Neuronal stem cell (in vitro differentiated cells): ENCODE measurements around the gene RPL39L.

Experiments used
- DNase-seq: peaks from one replicate; pipeline ENCODE4 v3.0.0-alpha.2; 2013; ENCODE audit warnings: low spot score
- H2AFZ ChIP-seq: one replicate; pipeline ENCODE4 v1.6.1; 2013; ENCODE audit warnings: mild to moderate bottlenecking, low read length, inconsistent platforms
- H2AK5ac ChIP-seq: 2 replicates; pipeline ENCODE4 v1.6.1; 2013; ENCODE audit warnings: low read depth, mild to moderate bottlenecking, inconsistent platforms, low read length, moderate library complexity, mixed read lengths
- H2BK120ac ChIP-seq: 2 replicates; pipeline ENCODE4 v1.6.1; 2013; ENCODE audit warnings: low read depth, mild to moderate bottlenecking, inconsistent platforms, low read length, moderate library complexity, mixed read lengths
- H2BK12ac ChIP-seq: one replicate; pipeline ENCODE4 v1.6.1; 2013; ENCODE audit warnings: low read length, inconsistent platforms
- H2BK15ac ChIP-seq: 2 replicates; pipeline ENCODE4 v1.6.1; 2013; ENCODE audit warnings: mild to moderate bottlenecking, low read length, inconsistent platforms, mixed read lengths
- H2BK5ac ChIP-seq: one replicate; pipeline ENCODE4 v1.6.1; 2013; ENCODE audit warnings: inconsistent platforms, mild to moderate bottlenecking, low read length, moderate library complexity
- H3K14ac ChIP-seq: one replicate; pipeline ENCODE4 v1.6.1; 2013; ENCODE audit warnings: low read length, inconsistent platforms
- H3K18ac ChIP-seq: 2 replicates; pipeline ENCODE4 v1.6.1; 2013; ENCODE audit warnings: low read length, inconsistent platforms
- H3K23ac ChIP-seq: 2 replicates; pipeline ENCODE4 v1.6.1; 2013; ENCODE audit warnings: low read depth, mild to moderate bottlenecking, mixed read lengths, low read length, inconsistent platforms; ENCODE audit not compliant: poor library complexity
- H3K27ac ChIP-seq: replicated peaks from 3 replicates; pipeline ENCODE4 v1.5.1; 2013; ENCODE audit warnings: low read length, inconsistent platforms
- H3K27me3 ChIP-seq, 3 experiments: 2 replicates each; pipeline ENCODE4 v1.6.1; 2013; ENCODE audit warnings: low read length in 3 of 3, mild to moderate bottlenecking in 2 of 3, inconsistent platforms in 1 of 3, low read depth in 1 of 3, mixed read lengths in 1 of 3, moderate library complexity in 1 of 3; ENCODE audit not compliant: control insufficient read depth in 3 of 3, insufficient read depth in 3 of 3
- H3K36me3 ChIP-seq, 2 donors: replicated peaks in 1 of 2; 2 replicates each; pipeline ENCODE4 v1.6.1; 2013; ENCODE audit warnings: low read length in 2 of 2; ENCODE audit not compliant: control insufficient read depth in 2 of 2, insufficient read depth in 2 of 2
- H3K4ac ChIP-seq: 2 replicates; pipeline ENCODE4 v1.6.1; 2013; ENCODE audit warnings: inconsistent platforms, mild to moderate bottlenecking, low read length, moderate library complexity
- H3K4me1 ChIP-seq, 2 donors: 1 replicate in 1 of 2; 2 replicates in 1 of 2; pipeline ENCODE4 v1.6.1; 2013; ENCODE audit warnings: low read length in 2 of 2, low read depth in 1 of 2; ENCODE audit not compliant: control insufficient read depth in 2 of 2, insufficient read depth in 1 of 2
- H3K4me2 ChIP-seq: one replicate; pipeline ENCODE4 v1.6.1; 2013; ENCODE audit warnings: mild to moderate bottlenecking, low read length, inconsistent platforms; ENCODE audit not compliant: insufficient read depth, poor library complexity, severe bottlenecking
- H3K4me3 ChIP-seq, 2 donors: 2 replicates each; pipeline ENCODE4 v1.5.1; 2013; ENCODE audit warnings: low read length in 2 of 2, mild to moderate bottlenecking in 2 of 2, inconsistent platforms in 1 of 2, moderate library complexity in 1 of 2
- H3K79me1 ChIP-seq: one replicate; pipeline ENCODE4 v1.6.1; 2013; ENCODE audit warnings: low read depth, mild to moderate bottlenecking, inconsistent platforms, low read length, moderate library complexity
- H3K9ac ChIP-seq: one replicate; pipeline ENCODE4 v1.6.1; 2013; ENCODE audit warnings: mild to moderate bottlenecking, low read depth, low read length, inconsistent platforms; ENCODE audit not compliant: poor library complexity
- H3K9me3 ChIP-seq, 2 donors: replicated peaks in 1 of 2; 2 replicates each; pipeline versions ENCODE3 to v1.6.1; 2013; ENCODE audit warnings: low read length in 2 of 2, mild to moderate bottlenecking in 2 of 2, inconsistent platforms in 1 of 2, low read depth in 1 of 2, mixed read lengths in 1 of 2, moderate library complexity in 1 of 2; ENCODE audit not compliant: control insufficient read depth in 2 of 2, insufficient read depth in 1 of 2
- H4K8ac ChIP-seq: one replicate; pipeline ENCODE4 v1.6.1; 2013; ENCODE audit warnings: low read depth, mild to moderate bottlenecking, inconsistent platforms, low read length, moderate library complexity
- H4K91ac ChIP-seq: one replicate; pipeline ENCODE4 v1.6.1; 2013; ENCODE audit warnings: low read length, low read depth, mild to moderate bottlenecking, inconsistent platforms; ENCODE audit not compliant: poor library complexity
- WGBS, 2 donors: extraction: QIAGEN DNeasy Blood & Tissue Kit; methylation state at CpG; one replicate each; pipeline ENCODE4 v1.1.7; 2013; ENCODE audit warnings: missing lambda C conversion rate in 2 of 2, mixed read lengths in 1 of 2; ENCODE audit not compliant: insufficient read length in 2 of 2, insufficient replicate concordance in 1 of 2; ENCODE audit errors: extremely low coverage in 2 of 2; 5-methylcytosine and 5-hydroxymethylcytosine counted together

RPL39L gene

GRCh38 chr3:187150599-187150998 is 11.3 kb upstream of the RPL39L start:
- no peaks in the 10 kb centered on the region for H3K4me1 ChIP-seq
- no CpG with 5 or more reads among the region's 2 CpGs for WGBS, 2 donors
- no peaks in the 10 kb centered on the region for H3K79me1 ChIP-seq
- no peak overlapping the region for H3K4me2 ChIP-seq
- no peak overlapping the region for H4K8ac ChIP-seq
- no peak overlapping the region for H3K27ac ChIP-seq
- H3K9me3 ChIP-seq = peaks cover 0 to 2% of the 10 kb centered on the region in 2 donors
- no peak overlapping the region for H2BK15ac ChIP-seq
- H2BK12ac ChIP-seq = no peak overlapping the region
- no peak overlapping the region for H3K4ac ChIP-seq
- no peak overlapping the region for H2AK5ac ChIP-seq
- no peak overlapping the region for H2BK120ac ChIP-seq
- no peak overlapping the region for H4K91ac ChIP-seq
- H3K18ac ChIP-seq = no peak overlapping the region
- H3K4me3 ChIP-seq = no peak overlapping the region
- no peaks in the 10 kb centered on the region for H3K36me3 ChIP-seq
- no peak overlapping the region for H3K23ac ChIP-seq
- H3K14ac ChIP-seq = no peak overlapping the region
- no peak overlapping the region for H3K9ac ChIP-seq
- no peak overlapping the region for H2BK5ac ChIP-seq
- DNase-seq = no peak
- peak overlapping the region; percentile 70 for H2AFZ ChIP-seq
- no peaks in the 10 kb centered on the region for H3K27me3 ChIP-seq

GRCh38 chr3:187150186-187150585 is 10.9 kb upstream of the RPL39L start:
- H3K27ac ChIP-seq = no peak overlapping the region
- DNase-seq = no peak
- H3K4me1 ChIP-seq = no peaks in the 10 kb centered on the region
- H2BK15ac ChIP-seq = no peak overlapping the region
- no peaks in the 10 kb centered on the region for H3K27me3 ChIP-seq
- H3K9me3 ChIP-seq = peaks cover 0 to 2% of the 10 kb centered on the region in 2 donors
- H3K4ac ChIP-seq = no peak overlapping the region
- no peaks in the 10 kb centered on the region for H3K36me3 ChIP-seq
- H2BK120ac ChIP-seq = no peak overlapping the region
- H2BK12ac ChIP-seq = no peak overlapping the region
- H2AK5ac ChIP-seq = no peak overlapping the region
- peak overlapping the region; percentile 70 for H2AFZ ChIP-seq
- H3K23ac ChIP-seq = no peak overlapping the region
- H3K4me3 ChIP-seq = no peak overlapping the region
- H3K18ac ChIP-seq = no peak overlapping the region
- H4K8ac ChIP-seq = no peak overlapping the region
- no peak overlapping the region for H3K4me2 ChIP-seq
- no peak overlapping the region for H4K91ac ChIP-seq
- no CpG with 5 or more reads among the region's 7 CpGs for WGBS, 2 donors
- H3K9ac ChIP-seq = no peak overlapping the region
- H3K14ac ChIP-seq = no peak overlapping the region
- no peak overlapping the region for H2BK5ac ChIP-seq
- H3K79me1 ChIP-seq = no peaks in the 10 kb centered on the region

DNA sequence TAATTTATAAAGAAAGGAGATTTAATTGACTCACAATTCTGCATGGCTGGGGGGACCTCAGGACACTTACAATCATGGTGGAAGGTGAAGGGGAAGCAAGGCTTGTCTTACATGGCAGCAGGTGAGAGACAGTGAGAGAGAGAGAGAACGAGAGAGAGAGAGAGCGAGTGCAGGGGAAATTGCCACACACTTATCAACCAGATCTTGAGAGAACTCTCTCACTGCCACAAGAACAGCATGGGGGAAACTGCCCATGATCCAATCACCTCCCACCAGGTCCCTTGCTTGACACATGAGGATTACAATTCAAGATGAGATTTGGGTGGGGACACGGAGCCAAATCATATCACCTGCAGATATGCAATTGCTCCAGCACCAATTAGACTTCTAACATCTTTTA is 7.1 kb upstream of the RPL39L start:
- no CpG with 5 or more reads among the region's 3 CpGs for WGBS, 2 donors
- Histone ChIP-seq H3K4me1 (no peaks in the 10 kb centered on the region), H2BK5ac (no peak overlapping the region), H3K36me3 (no peaks in the 10 kb centered on the region), H3K4me2 (no peak overlapping the region), H4K8ac (no peak overlapping the region), H2AK5ac (no peak overlapping the region), H2BK120ac (no peak overlapping the region), H4K91ac (no peak overlapping the region), H2AFZ (no peak overlapping the region), H3K14ac (no peak overlapping the region), H3K4me3 (no peak overlapping the region), H3K27ac (no peak overlapping the region), H2BK15ac (no peak overlapping the region), H3K4ac (no peak overlapping the region), H3K23ac (no peak overlapping the region), H3K27me3 (no peaks in the 10 kb centered on the region), H3K9me3 (peaks cover 0 to 5% of the 10 kb centered on the region in 2 donors), H2BK12ac (no peak overlapping the region), H3K9ac (no peak overlapping the region), H3K18ac (no peak overlapping the region), H3K79me1 (no peaks in the 10 kb centered on the region)
- no peak for DNase-seq

DNA sequence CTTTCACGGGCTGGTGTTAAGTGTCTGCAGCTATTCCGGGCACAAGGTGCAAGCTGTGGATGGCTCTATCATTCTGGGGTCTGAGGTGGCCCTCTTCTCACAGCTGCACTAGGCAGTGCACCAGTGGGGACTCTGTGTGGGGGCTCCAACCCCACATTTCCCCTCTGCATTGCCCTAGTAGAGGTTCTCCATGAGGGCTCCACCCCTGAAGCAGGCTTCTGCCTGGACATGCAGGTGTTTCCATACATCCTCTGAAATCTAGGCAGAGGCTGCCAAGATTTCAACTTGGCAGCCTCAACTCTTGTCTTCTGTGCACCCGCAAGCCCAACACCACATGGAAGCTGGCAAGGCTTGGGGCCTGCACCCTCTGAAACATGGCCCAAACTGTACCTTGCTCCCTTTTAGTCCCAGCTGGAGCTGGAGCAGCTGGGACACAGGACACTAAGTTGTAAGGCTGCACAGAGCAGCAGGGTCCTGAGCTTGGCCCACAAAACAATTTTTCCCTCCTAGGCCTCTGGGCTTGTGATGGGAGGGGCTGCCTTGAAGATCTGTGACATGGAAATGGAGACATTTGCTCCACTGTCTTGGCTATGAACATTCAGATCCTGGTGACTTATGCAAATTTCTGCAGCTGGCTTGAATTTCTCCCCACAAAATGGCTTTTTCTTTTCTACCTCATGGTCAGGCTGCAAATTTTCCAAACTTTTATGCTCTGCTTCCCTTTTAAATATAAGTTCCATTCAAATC is 6.0 kb upstream of the RPL39L start:
- peaks cover 0 to 5% of the 10 kb centered on the region in 2 donors for H3K9me3 ChIP-seq
- no CpG with 5 or more reads among the region's 3 CpGs for WGBS, 2 donors

More for the DNA sequence above, 6.0 kb upstream of the RPL39L start:
- no peak overlapping the region for H4K91ac ChIP-seq
- no peaks in the 10 kb centered on the region for H3K79me1 ChIP-seq
- no peak overlapping the region for H3K27ac ChIP-seq
- DNase-seq = no peak
- no peak overlapping the region for H2BK120ac ChIP-seq
- no peak overlapping the region for H3K4ac ChIP-seq
- no peaks in the 10 kb centered on the region for H3K4me1 ChIP-seq
- no peak overlapping the region for H3K4me3 ChIP-seq
- H4K8ac ChIP-seq = no peak overlapping the region
- H2AK5ac ChIP-seq = no peak overlapping the region
- no peak overlapping the region for H3K18ac ChIP-seq
- H2AFZ ChIP-seq = no peak overlapping the region
- no peaks in the 10 kb centered on the region for H3K27me3 ChIP-seq
- no peak overlapping the region for H2BK12ac ChIP-seq
- no peak overlapping the region for H3K9ac ChIP-seq
- no peak overlapping the region for H2BK5ac ChIP-seq
- H3K23ac ChIP-seq = no peak overlapping the region
- no peak overlapping the region for H3K4me2 ChIP-seq
- H3K36me3 ChIP-seq = no peaks in the 10 kb centered on the region
- no peak overlapping the region for H3K14ac ChIP-seq
- H2BK15ac ChIP-seq = no peak overlapping the region
